Spleen (tissue), 7 donors: ENCODE results near the gene TRIM33.

Source experiments
- POLR2A ChIP-seq, 3 donors: fragments of 450-650 bp; IDR thresholded peaks; one replicate each; pipeline ENCODE4 v1.5.1; 2017; ENCODE audit warnings: antibody characterized with exemption in 3 of 3, mild to moderate bottlenecking in 1 of 3
- TF ChIP-seq, protein P1 (sequence below), 11 experiments: fragments of 200-600 bp in 7 of 11; fragments of 450-650 bp in 4 of 11; sonication (generic) in 4 of 11; IDR thresholded peaks in 8 of 11; conservative IDR thresholded peaks in 3 of 11; 1 replicate in 7 of 11; 2 replicates in 4 of 11; pipeline versions ENCODE4 v1.4.0 to v1.8.0; 2016 to 2021; ENCODE audit warnings: antibody characterized with exemption in 11 of 11, inconsistent platforms in 4 of 11, mild to moderate bottlenecking in 1 of 11
- donor health status: DM: no; HTN: no; CAD: no; lungs with moderate emphysema.
- donor health status: DM: no; HTN: no; CAD: no.
- donor health status: DM: no; HTN: no; CAD: no.

DNA sequence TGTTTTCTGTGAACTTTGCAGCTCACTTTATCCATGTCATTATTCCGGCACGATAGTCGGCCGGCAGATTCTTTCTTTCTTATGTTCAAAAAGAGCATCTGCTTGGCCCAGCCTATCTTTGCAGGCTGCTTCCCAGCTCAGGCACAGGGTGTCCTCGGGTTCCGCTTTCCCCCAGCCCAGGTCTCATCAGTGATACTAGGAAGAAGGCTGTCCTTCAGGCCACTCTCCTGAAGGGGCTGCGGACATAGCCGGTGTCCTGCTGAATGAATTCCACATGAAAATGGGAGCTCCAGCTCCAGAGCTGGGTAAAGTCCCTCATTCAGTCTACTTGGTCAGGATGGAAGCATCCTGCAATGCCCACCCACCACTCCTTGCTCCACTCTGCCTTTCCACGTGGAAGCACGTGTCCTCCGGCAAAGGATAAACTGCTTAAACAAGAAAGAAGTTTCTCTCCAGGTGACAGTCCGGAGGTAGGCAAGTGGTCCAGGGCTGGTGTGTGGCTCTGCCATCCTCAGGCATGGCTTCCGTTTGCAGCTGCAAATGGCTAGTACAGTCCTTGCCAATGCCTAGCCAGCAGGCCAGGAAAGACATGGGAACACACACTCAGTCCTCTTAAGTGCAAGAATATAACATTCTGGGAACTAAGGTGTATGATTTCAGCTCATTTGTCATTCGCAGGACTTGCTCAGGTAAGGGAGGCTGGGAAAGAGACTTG is 161.0 kb downstream of the TRIM33 start:
- TF ChIP-seq, protein P1, sequence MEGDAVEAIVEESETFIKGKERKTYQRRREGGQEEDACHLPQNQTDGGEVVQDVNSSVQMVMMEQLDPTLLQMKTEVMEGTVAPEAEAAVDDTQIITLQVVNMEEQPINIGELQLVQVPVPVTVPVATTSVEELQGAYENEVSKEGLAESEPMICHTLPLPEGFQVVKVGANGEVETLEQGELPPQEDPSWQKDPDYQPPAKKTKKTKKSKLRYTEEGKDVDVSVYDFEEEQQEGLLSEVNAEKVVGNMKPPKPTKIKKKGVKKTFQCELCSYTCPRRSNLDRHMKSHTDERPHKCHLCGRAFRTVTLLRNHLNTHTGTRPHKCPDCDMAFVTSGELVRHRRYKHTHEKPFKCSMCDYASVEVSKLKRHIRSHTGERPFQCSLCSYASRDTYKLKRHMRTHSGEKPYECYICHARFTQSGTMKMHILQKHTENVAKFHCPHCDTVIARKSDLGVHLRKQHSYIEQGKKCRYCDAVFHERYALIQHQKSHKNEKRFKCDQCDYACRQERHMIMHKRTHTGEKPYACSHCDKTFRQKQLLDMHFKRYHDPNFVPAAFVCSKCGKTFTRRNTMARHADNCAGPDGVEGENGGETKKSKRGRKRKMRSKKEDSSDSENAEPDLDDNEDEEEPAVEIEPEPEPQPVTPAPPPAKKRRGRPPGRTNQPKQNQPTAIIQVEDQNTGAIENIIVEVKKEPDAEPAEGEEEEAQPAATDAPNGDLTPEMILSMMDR (IDR thresholded peaks at IDR 0.05 in 8 of 11, conservative IDR thresholded peaks at IDR 0.05 in 3 of 11) = no peak
- TF ChIP-seq POLR2A (IDR thresholded peaks at IDR 0.05) = no peak
